Liver (tissue), 3 donors: ENCODE measurements around the gene GOPC.

Experiments used
- ATF3 ChIP-seq: IDR thresholded peaks from 2 replicates; pipeline ENCODE4 v1.6.1; 2016; ENCODE audit warnings: antibody characterized with exemption
- CTCF ChIP-seq: fragments of 150-350 bp; IDR thresholded peaks from 2 replicates; pipeline ENCODE4 v1.5.1; 2017; ENCODE audit warnings: improper control_type of control experiment, low read depth, low read length; ENCODE audit not compliant: missing input control
- EGR1 ChIP-seq, 2 donors: IDR thresholded peaks; 2 replicates each; pipeline ENCODE4 v1.6.1; 2016 to 2018; ENCODE audit warnings: antibody characterized with exemption in 2 of 2, low read depth in 2 of 2
- FOXA1 ChIP-seq: IDR thresholded peaks from 2 replicates; pipeline ENCODE4 v1.6.1; 2016; ENCODE audit warnings: antibody characterized with exemption
- FOXA2 ChIP-seq: IDR thresholded peaks from 2 replicates; pipeline ENCODE4 v1.6.1; 2016; ENCODE audit warnings: antibody characterized with exemption
- JUND ChIP-seq, 2 donors: IDR thresholded peaks; 2 replicates each; pipeline ENCODE4 v1.6.1; 2016; ENCODE audit warnings: antibody characterized with exemption in 2 of 2
- MAX ChIP-seq: IDR thresholded peaks from 2 replicates; pipeline ENCODE4 v1.6.1; 2016; ENCODE audit warnings: antibody characterized with exemption
- RAD21 ChIP-seq, 2 donors: IDR thresholded peaks; 2 replicates each; pipeline ENCODE4 v1.6.1; 2016; ENCODE audit warnings: antibody characterized with exemption in 2 of 2, mild to moderate bottlenecking in 2 of 2
- REST ChIP-seq: IDR thresholded peaks from 2 replicates; pipeline ENCODE4 v1.6.1; 2016; ENCODE audit warnings: antibody characterized with exemption, mild to moderate bottlenecking
- SP1 ChIP-seq: IDR thresholded peaks from 2 replicates; pipeline ENCODE4 v1.6.1; 2018; ENCODE audit warnings: antibody characterized with exemption, mild to moderate bottlenecking
- TAF1 ChIP-seq: conservative IDR thresholded peaks from 2 replicates; pipeline ENCODE4 v1.6.1; 2016; ENCODE audit warnings: antibody characterized with exemption, mild to moderate bottlenecking
- YY1 ChIP-seq: IDR thresholded peaks from 2 replicates; pipeline ENCODE4 v1.6.1; 2016; ENCODE audit warnings: antibody characterized with exemption, mild to moderate bottlenecking
- ZBTB33 ChIP-seq: IDR thresholded peaks from 2 replicates; pipeline ENCODE4 v1.6.1; 2016; ENCODE audit warnings: antibody characterized with exemption
- donor health status: healthy.
- donor health status: healthy.

- TF ChIP-seq CTCF: no peak
- TF ChIP-seq SP1: no peak
- TF ChIP-seq RAD21 (IDR thresholded peaks at IDR 0.05): no peak
- no peak for TF ChIP-seq ATF3
- TF ChIP-seq TAF1: no peak
- TF ChIP-seq ZBTB33: no peak
- no peak for TF ChIP-seq YY1
- no peak for TF ChIP-seq FOXA1
- no peak for TF ChIP-seq MAX
- no peak for TF ChIP-seq REST
- no peak for TF ChIP-seq JUND (IDR thresholded peaks at IDR 0.05)
- no peak for TF ChIP-seq EGR1 (IDR thresholded peaks at IDR 0.05; ENCODE audit: low read depth in 2 of 2)
- TF ChIP-seq FOXA2: no peak
Observed at GRCh38 chr6:117525607-117526006, 76.7 kb downstream of the GOPC start.
